Activated CD4-positive, alpha-beta T cell treated with anti-CD3 and anti-CD28 coated beads, Interleukin-2, amount 10 ng/mL, durations not matched to agents 24 days and 14 days (primary cell): ENCODE data around the gene CDK5RAP1. TPM values are rescaled to one million over a fixed set of nuclear protein-coding genes. Genes with fewer than 3 reads are reported as not detected.
"Not testable (repeated sequence)": the region's sequence is repeated elsewhere in the genome, so short reads cannot be mapped to it uniquely, and the experiment has no call there.

Source experiments
- DNase-seq: peaks from one replicate; pipeline ENCODE4 v3.0.0; 2022
- H3K27ac Mint-ChIP-seq: one replicate; pipeline ENCODE4 v1.8.0; 2022; ENCODE audit warnings: mild to moderate bottlenecking, mixed read lengths
- H3K27me3 Mint-ChIP-seq: one replicate; pipeline ENCODE4 v1.8.0; 2022; ENCODE audit warnings: mixed read lengths
- H3K36me3 Mint-ChIP-seq: one replicate; pipeline ENCODE4 v1.8.0; 2022; ENCODE audit warnings: low read depth, mild to moderate bottlenecking, mixed read lengths
- H3K4me1 Mint-ChIP-seq: one replicate; pipeline ENCODE4 v1.8.0; 2021; ENCODE audit warnings: mixed read lengths
- H3K4me3 Mint-ChIP-seq: one replicate; pipeline ENCODE4 v1.8.0; 2022; ENCODE audit warnings: mild to moderate bottlenecking, moderate library complexity, mixed read lengths
- H3K9me3 Mint-ChIP-seq: one replicate; pipeline ENCODE4 v1.8.0; 2021; ENCODE audit warnings: mixed read lengths
- intact Hi-C: fragments of 100-400 bp; cut with micrococcal nuclease; formaldehyde crosslinking; loops from one replicate; pipeline ENCODE4 v1.15.1; 2023
- total RNA-seq: library from RNA; stranded (reverse); gene quantifications from 2 replicates; pipeline ENCODE4 v1.2.3, GENCODE V29; 2022

The CDK5RAP1 gene
- total RNA-seq, 1 donor from 2014 or later, result 49.9 TPM

DNA sequence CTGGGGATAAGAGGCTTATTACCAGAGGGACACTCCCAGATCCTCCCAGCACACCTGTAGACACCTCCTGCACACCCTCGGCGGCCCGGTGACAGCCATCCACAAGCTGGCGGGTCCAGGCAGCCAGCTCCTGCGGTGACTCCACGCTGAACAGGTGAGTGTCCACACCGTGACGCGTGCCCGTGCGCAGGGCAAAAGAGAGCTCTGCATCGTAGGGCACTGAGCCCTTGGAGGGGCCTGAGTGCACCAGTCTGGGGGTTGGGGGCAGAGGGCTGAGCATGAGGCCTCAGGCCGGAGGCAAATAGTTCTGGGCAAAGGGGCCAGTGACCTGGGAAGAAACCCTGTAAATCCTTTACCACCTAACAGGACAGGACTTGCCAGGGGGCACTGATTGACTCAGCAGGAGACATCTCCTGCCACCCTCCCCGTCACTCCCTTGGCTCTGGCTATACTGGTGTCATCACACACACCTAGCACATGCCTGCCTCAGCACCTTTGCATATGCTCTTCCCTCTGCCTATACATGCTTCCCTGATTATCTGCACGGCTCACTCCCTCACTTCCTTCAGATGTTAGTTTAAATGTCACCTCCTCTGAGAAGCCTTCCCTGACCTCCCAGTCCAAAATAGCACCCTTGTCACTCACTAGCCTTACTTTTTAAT is 8.9 kb upstream of the CDK5RAP1 start:
- intact Hi-C loops, result no loop called here
- no peaks in the 10 kb centered on the region for H3K9me3 Mint-ChIP-seq
- H3K36me3 Mint-ChIP-seq, result peaks cover 3% of the 10 kb centered on the region
- no peak overlapping the region for H3K4me3 Mint-ChIP-seq
- H3K27ac Mint-ChIP-seq, result no peak overlapping the region
- no peak for DNase-seq
- H3K4me1 Mint-ChIP-seq, result no peaks in the 10 kb centered on the region
- H3K27me3 Mint-ChIP-seq, result no peaks in the 10 kb centered on the region

DNA sequence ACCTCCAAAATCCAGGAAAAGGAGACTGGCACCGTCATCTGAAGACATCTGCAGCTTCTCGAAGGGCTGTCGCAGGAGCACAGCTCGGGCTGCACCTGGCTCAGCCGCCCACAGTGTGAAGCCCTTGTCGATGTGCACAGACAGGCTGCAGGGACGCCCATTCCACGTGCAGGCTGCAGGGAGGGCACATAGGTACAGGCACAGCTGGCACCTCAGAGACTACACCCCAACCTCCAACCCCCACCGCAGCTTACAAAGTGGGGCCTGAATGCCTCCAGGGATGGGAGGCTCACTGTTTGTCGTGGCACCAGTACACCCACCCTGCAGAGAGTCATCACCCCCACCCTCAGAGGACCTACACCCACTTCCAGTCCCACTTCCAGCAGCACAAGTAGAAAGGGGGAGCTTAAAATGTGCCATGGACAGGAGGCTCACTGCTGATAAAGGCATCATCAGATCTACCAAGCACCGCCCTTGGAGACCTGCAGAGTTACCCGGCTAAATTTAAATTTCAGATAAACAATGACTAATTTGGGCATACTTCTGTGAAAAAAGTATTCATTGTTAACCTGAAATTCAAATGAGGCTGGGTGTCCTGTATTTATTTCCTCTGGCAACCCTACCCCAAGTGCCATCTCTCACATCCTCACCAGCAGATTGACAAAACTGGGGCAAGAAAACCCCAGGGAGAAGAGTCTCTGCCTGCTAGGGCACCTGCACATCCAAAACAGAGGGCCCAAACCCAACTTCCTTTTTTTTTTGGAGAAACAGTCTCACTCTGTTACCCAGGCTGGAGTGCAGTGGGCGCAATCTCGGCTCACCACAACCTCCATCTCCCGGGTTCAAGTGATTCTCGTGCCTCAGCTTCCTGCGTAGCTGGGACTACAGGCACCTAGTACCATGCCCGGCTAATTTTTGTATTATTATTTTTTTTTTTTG is 7.7 kb upstream of the CDK5RAP1 start:
- intact Hi-C loops, result no loop called here
- no peak for DNase-seq
- Mint-ChIP-seq H3K4me3 (no peak overlapping the region), H3K36me3 (peaks cover 7% of the 10 kb centered on the region), H3K27me3 (no peaks in the 10 kb centered on the region), H3K4me1 (no peaks in the 10 kb centered on the region), H3K9me3 (no peaks in the 10 kb centered on the region), H3K27ac (no peak overlapping the region)

DNA sequence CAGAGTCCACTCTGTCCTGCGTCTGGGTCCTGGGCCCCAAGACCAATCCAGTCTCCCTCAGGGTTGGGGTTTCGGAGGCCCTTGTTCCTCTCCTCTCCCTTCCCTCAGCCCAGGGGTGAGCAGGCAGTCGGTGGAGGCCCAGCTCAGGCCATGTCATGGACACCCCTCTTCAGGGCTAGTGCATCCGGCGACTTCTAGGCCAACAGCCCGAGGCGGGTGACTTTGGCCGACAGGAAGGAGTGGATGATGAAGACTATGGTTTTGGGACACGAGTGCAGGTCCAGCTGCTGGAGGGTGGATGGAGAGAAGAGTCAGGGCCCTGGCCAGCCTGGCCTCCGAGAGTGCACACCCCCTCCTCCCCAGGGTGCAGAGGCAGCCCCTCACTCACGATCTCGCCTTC is 7.0 kb upstream of the CDK5RAP1 start:
- peaks cover 7% of the 10 kb centered on the region for H3K36me3 Mint-ChIP-seq
- no peak overlapping the region for H3K27ac Mint-ChIP-seq
- H3K4me3 Mint-ChIP-seq, result no peak overlapping the region
- no peaks in the 10 kb centered on the region for H3K9me3 Mint-ChIP-seq
- H3K27me3 Mint-ChIP-seq, result no peaks in the 10 kb centered on the region
- intact Hi-C loops, result no loop called here
- DNase-seq, result no peak
- no peaks in the 10 kb centered on the region for H3K4me1 Mint-ChIP-seq

DNA sequence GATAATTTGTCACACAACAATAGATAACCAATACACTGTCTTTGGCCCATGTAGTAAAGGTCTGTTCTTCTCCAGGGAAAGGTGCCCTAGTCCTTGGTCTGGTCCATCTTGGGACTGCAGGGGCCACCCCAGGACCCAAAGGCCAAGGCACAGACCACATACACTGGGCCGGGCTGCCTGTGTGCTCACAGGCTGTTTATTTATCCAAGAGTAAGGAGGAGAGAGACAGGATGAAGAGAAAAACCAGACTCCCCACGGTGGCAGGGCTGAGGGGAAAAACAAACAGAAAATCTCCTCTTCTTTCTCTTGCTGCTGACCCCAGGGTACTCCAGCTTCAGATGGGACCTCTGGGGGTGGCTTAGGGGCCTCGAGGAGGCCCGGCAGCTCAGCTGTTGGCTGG is 6.5 kb upstream of the CDK5RAP1 start:
- no peak overlapping the region for H3K4me3 Mint-ChIP-seq
- H3K27ac Mint-ChIP-seq, result no peak overlapping the region
- H3K9me3 Mint-ChIP-seq, result no peaks in the 10 kb centered on the region
- H3K36me3 Mint-ChIP-seq, result peaks cover 7% of the 10 kb centered on the region
- no peak for DNase-seq
- H3K4me1 Mint-ChIP-seq, result no peaks in the 10 kb centered on the region
- intact Hi-C loops, result no loop called here
- H3K27me3 Mint-ChIP-seq, result no peaks in the 10 kb centered on the region

DNA sequence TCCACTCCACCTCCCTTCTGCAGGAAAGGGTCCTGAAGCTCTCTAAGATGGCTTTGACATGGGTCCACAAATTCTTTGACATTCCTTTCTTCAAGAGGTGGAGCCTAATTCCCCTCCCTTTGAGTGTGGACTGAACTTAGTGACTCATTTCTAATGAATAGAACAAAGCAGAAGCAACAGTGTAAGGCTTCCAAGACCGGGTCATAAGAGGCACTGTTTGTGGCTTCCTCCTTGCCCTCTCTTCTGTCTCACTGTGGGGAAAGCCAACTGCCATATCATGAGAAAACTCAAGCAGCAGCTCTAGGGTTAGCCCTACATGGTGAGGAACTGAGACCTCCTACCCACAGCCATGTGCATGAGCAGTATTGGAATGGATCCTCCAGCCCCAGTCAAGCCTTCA is 5.9 kb upstream of the CDK5RAP1 start:
- Mint-ChIP-seq H3K9me3 (no peaks in the 10 kb centered on the region), H3K36me3 (peaks cover 7% of the 10 kb centered on the region), H3K4me3 (no peak overlapping the region), H3K27ac (no peak overlapping the region), H3K4me1 (peaks cover 3% of the 10 kb centered on the region), H3K27me3 (no peaks in the 10 kb centered on the region)
- DNase-seq, result no peak
- intact Hi-C loops, result no loop called here

DNA sequence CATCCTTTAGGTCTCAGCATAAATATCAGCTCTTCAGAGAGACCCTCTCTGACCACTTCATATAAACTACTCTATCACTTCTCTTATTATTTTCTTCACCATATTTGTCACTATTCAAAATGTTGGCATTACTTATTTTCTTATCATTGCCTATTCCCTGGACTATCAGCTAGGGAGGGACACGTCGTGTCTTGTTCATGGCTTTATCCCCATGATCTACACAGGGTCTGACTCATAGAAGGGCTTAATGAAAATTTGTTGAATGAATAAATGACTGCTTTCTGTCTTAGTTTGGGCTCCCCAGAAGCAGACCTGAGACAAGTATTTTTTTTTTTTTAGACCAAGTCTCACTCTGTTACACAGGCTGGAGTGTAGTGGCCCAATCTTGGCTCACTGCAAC is 3.0 kb upstream of the CDK5RAP1 start:
- Mint-ChIP-seq H3K27me3 (no peaks in the 10 kb centered on the region), H3K4me1 (peaks cover 19% of the 10 kb centered on the region), H3K9me3 (no peaks in the 10 kb centered on the region), H3K36me3 (peaks cover 9% of the 10 kb centered on the region), H3K4me3 (no peak overlapping the region), H3K27ac (no peak overlapping the region)
- intact Hi-C loops, result no loop called here
- no peak for DNase-seq

DNA sequence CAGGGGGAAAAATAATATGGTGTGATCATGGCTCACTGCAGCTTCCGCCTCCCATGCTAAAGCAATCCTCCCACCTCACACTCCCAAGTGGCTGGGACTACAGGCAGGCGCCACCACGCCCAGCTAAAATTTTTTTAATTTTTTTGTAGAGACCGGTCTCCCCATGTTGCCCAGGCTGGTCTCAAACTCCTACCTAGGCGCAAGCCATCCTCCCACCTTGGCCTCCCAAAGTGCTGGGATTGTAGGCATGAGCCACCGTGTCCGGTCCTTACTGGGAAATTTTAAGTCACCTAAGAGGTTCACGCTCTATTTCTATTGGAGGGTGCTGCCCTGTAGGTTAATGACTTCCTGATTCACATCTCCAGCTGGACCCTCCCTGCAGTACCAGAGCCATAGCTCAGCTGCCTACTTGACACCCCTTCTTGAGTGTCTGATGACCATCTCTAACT is 626 bp upstream of the CDK5RAP1 start:
- peak; percentile 63 for DNase-seq
- no peaks in the 10 kb centered on the region for H3K9me3 Mint-ChIP-seq
- H3K27me3 Mint-ChIP-seq, result no peaks in the 10 kb centered on the region
- peak overlapping the region; percentile 99 for H3K4me3 Mint-ChIP-seq
- intact Hi-C loops, result loop anchor here (2.0 kb wide), 1 partner anchor 29 kb away; no protein-coding TSS in a partner anchor
- peak overlapping the region; percentile 80 for H3K27ac Mint-ChIP-seq
- peaks cover 25% of the 10 kb centered on the region for H3K4me1 Mint-ChIP-seq
- H3K36me3 Mint-ChIP-seq, result peaks cover 6% of the 10 kb centered on the region

DNA sequence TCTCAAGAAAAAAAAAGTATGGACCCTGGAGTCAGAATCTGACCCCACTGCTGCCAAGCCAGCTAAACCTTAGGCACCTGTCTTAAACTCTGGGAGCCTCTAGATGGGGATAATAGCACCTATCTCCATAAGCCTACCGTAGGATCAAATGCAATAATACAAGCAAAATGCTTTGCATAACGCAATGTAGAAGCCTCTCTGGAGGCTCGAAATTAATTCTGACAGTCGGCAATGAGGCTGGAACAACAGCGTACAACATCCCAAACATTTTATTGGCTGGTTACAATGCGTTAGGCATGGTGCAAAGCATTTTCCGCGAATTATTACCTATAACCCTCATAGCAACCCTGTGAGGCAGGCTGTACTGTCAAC is 521 bp downstream of the CDK5RAP1 start:
- Mint-ChIP-seq H3K9me3 (no peaks in the 10 kb centered on the region), H3K27ac (peak overlapping the region; percentile 94), H3K4me3 (peak overlapping the region; percentile 99), H3K4me1 (peaks cover 25% of the 10 kb centered on the region), H3K36me3 (peaks cover 13% of the 10 kb centered on the region), H3K27me3 (no peaks in the 10 kb centered on the region)
- intact Hi-C loops, result loop anchor here (2.0 kb wide), 1 partner anchor 28 kb away; no protein-coding TSS in a partner anchor
- no peak for DNase-seq

DNA sequence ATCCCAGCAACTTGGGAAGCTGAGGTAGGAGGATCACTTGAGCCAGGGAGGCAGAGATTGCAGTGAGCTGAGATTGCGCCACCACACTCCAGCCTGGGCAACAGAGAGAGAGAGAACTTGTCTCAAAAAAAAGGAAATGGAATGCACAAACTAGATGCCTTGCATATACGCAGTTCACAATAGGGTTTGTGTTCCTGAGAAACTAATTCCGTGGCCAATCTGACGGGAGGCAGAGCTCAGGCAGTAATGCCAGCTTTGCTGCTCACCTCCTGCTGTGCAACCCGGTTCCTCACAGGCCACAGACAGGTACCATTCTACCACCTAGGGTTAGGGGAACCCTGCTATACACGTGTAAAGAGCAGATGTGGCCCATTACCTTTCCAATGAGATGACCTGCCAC is 1.4 kb downstream of the CDK5RAP1 start:
- Mint-ChIP-seq H3K4me1 (peaks cover 25% of the 10 kb centered on the region), H3K9me3 (no peaks in the 10 kb centered on the region), H3K36me3 (peaks cover 12% of the 10 kb centered on the region), H3K4me3 (peak overlapping the region; percentile 99), H3K27me3 (no peaks in the 10 kb centered on the region), H3K27ac (no peak overlapping the region)
- no peak for DNase-seq
- intact Hi-C loops, result loop anchor here (2.0 kb wide), 1 partner anchor 27 kb away; no protein-coding TSS in a partner anchor

DNA sequence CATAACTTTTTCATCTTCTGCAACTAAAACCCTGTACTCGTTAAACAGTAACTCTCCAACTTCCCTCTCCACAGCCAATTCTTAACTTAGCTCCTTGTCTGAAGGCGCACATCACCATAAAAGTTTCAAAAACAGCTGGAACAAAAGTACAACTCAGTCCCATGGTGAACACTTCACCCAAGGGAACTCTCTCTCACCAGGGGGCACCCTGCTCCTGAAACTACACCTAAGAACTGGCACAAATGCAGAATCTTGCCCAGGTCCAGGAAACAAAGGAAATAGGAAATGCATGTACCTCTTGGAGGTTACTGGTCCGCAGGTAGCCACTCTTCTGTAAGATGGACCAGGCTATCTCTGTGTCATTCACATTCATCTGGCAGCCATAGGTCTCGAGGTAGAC is 6.6 kb downstream of the CDK5RAP1 start:
- Mint-ChIP-seq H3K27ac (no peak overlapping the region), H3K4me1 (peaks cover 9% of the 10 kb centered on the region), H3K9me3 (no peaks in the 10 kb centered on the region), H3K27me3 (no peaks in the 10 kb centered on the region), H3K4me3 (no peak overlapping the region), H3K36me3 (peaks cover 44% of the 10 kb centered on the region)
- intact Hi-C loops, result no loop called here
- DNase-seq, result no peak

DNA sequence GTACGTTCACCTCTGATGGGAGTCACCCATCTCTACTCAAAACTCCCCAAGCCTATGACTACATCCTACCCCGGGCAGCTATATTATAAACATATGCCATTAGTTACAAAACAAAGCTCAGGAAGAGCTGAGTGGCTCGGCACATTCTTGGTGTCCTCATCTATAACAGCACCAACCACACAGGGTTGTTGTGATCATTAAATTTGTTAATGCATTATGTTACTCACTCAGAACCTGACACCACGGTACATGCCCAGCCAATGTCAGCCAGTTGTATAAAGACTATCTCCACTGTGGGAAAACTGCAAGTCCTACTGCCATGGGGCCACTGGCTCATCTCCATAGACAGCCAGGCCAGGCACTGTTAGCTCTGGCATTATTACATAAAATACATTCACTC is 7.7 kb downstream of the CDK5RAP1 start:
- H3K36me3 Mint-ChIP-seq, result peaks cover 47% of the 10 kb centered on the region
- peaks cover 4% of the 10 kb centered on the region for H3K4me1 Mint-ChIP-seq
- H3K27me3 Mint-ChIP-seq, result no peaks in the 10 kb centered on the region
- no peak overlapping the region for H3K27ac Mint-ChIP-seq
- intact Hi-C loops, result no loop called here
- no peak for DNase-seq
- no peaks in the 10 kb centered on the region for H3K9me3 Mint-ChIP-seq
- H3K4me3 Mint-ChIP-seq, result no peak overlapping the region

DNA sequence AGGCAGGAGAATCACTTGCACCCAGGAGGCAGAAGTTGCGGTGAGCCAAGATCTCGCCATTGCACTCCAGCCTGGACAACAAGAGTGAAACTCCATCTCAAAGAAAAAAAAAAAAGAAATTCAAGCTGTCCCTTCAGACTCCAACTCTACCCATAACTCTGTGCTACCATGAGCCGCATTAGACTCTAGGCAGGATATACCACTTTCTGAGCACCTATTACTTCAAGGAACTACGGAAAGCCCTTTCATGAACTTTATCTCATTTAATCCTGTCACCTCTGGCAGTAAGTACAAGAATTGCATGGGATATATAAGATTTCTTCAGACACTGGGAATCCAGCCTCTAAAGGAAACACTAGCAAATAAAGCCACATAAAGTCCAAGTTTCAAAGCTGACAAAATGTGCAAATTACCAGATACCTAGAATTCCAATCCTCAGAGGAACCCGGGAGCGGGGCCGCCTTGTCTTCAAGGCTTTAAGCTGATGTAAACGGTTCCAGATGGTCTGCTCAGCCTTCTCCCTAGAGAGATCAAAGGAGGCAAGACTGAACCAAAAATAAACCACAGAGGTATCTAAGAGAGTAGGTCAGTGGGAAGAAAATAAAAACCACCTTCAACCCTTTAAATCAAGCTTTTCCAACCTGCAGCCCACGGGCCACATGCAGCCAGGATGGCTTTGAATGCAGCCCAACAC is 9.4 kb downstream of the CDK5RAP1 start:
- peaks cover 54% of the 10 kb centered on the region for H3K36me3 Mint-ChIP-seq
- no peak for DNase-seq
- no peak overlapping the region for H3K27ac Mint-ChIP-seq
- no peaks in the 10 kb centered on the region for H3K4me1 Mint-ChIP-seq
- H3K4me3 Mint-ChIP-seq, result no peak overlapping the region
- H3K9me3 Mint-ChIP-seq, result no peaks in the 10 kb centered on the region
- intact Hi-C loops, result no loop called here
- H3K27me3 Mint-ChIP-seq, result no peaks in the 10 kb centered on the region

DNA sequence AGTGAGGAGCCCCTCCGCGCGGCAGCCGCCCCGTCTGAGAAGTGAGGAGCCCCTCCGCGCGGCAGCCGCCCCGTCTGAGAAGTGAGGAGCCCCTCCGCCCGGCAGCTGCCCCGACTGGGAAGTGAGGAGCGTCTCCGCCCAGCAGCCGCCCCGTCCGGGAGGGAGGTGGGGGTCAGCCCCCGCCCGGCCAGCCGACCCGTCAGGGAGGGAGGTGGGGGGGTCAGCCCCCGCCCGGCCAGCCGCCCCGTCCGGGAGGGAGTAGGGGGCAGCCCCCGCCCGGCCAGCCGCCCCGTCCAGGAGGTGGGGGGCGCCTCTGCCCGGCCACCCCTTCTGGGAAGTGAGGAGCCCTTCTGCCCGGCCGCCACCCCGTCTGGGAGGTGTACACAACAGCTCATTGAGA is 12.0 kb downstream of the CDK5RAP1 start:
- intact Hi-C loops, H3K4me1 Mint-ChIP-seq, H3K9me3 Mint-ChIP-seq, H3K27me3 Mint-ChIP-seq, DNase-seq, H3K27ac Mint-ChIP-seq, H3K4me3 Mint-ChIP-seq: not testable (repeated sequence)
- H3K36me3 Mint-ChIP-seq, result peaks cover 47% of the 10 kb centered on the region

DNA sequence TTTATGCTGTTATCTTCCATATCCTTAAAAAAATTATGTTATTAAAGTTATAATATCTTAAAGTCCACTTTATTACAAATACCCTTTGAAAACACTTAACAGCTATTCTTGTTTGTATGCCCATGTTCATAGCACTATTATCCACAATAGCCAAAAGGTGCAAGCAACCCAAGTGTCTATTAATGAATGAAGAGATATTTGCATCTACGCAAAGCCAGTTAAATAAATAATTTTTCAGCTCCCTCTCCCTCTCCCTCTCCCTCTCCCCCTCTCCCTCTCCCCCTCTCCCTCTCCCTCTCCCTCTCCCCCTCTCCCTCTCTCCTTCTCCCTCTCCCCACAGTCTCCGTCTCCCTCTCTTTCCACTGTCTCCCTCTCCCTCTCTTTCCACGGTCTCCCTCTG is 13.1 kb downstream of the CDK5RAP1 start:
- Mint-ChIP-seq H3K36me3 (peaks cover 43% of the 10 kb centered on the region), H3K27me3 (no peaks in the 10 kb centered on the region), H3K27ac (no peak overlapping the region), H3K4me1 (no peaks in the 10 kb centered on the region), H3K4me3 (no peak overlapping the region), H3K9me3 (no peaks in the 10 kb centered on the region)
- DNase-seq, result no peak
- intact Hi-C loops, result no loop called here
